Ishikawa (cell line): ENCODE measurements around the gene PTPRN2.

ENCODE experiments used
- CEBPB ChIP-seq: IDR thresholded peaks from 2 replicates; pipeline ENCODE4 v1.6.1; 2012
- CREB1 ChIP-seq: IDR thresholded peaks from 2 replicates; pipeline ENCODE4 v1.6.1; 2012; ENCODE audit warnings: low read depth
- EP300 ChIP-seq: IDR thresholded peaks from 2 replicates; pipeline ENCODE4 v1.6.1; 2012; ENCODE audit warnings: borderline replicate concordance
- FOXM1 ChIP-seq: IDR thresholded peaks from 2 replicates; pipeline ENCODE4 v1.6.1; 2012; ENCODE audit warnings: low read depth, borderline replicate concordance
- MAX ChIP-seq: IDR thresholded peaks from 2 replicates; pipeline ENCODE4 v1.6.1; 2012
- NFIC ChIP-seq: IDR thresholded peaks from 2 replicates; pipeline ENCODE4 v1.6.1; 2012
- RAD21 ChIP-seq: IDR thresholded peaks from 2 replicates; pipeline ENCODE4 v1.6.1; 2012; ENCODE audit warnings: low read depth
- REST ChIP-seq: IDR thresholded peaks from 2 replicates; pipeline ENCODE4 v1.6.1; 2012; ENCODE audit warnings: low read depth, mild to moderate bottlenecking
- TAF1 ChIP-seq: IDR thresholded peaks from 2 replicates; pipeline ENCODE4 v1.6.1; 2012; ENCODE audit warnings: low read depth, mild to moderate bottlenecking
- TCF12 ChIP-seq: IDR thresholded peaks from 2 replicates; pipeline ENCODE4 v1.6.1; 2012; ENCODE audit warnings: low read depth
- TEAD4 ChIP-seq: IDR thresholded peaks from 2 replicates; pipeline ENCODE4 v1.6.1; 2012
- USF1 ChIP-seq: IDR thresholded peaks from 2 replicates; pipeline ENCODE4 v1.6.1; 2012
- YY1 ChIP-seq: IDR thresholded peaks from 2 replicates; pipeline ENCODE4 v1.6.1; 2012; ENCODE audit warnings: low read depth
- ZBTB7A ChIP-seq: IDR thresholded peaks from 2 replicates; pipeline ENCODE4 v1.6.1; 2012; ENCODE audit warnings: low read depth

GRCh38 chr7:157844141-157844540 lies 743.5 kb downstream of the PTPRN2 start:
- TF ChIP-seq CREB1 (no peak), TEAD4 (no peak), ZBTB7A (no peak), REST (no peak), TAF1 (no peak), RAD21 (no peak), EP300 (no peak), MAX (no peak), YY1 (no peak), FOXM1 (no peak), CEBPB (no peak), TCF12 (no peak), USF1 (no peak), NFIC (no peak)
